ENCODE data around the gene GRID2. TPM values are rescaled to one million over a fixed set of nuclear protein-coding genes. Genes with fewer than 3 reads are reported as not detected.

GRID2 gene
- total and polyA plus RNA-seq, 2 experiments from 2014 or later = 0.12 TPM; not detected in 1

DNA sequence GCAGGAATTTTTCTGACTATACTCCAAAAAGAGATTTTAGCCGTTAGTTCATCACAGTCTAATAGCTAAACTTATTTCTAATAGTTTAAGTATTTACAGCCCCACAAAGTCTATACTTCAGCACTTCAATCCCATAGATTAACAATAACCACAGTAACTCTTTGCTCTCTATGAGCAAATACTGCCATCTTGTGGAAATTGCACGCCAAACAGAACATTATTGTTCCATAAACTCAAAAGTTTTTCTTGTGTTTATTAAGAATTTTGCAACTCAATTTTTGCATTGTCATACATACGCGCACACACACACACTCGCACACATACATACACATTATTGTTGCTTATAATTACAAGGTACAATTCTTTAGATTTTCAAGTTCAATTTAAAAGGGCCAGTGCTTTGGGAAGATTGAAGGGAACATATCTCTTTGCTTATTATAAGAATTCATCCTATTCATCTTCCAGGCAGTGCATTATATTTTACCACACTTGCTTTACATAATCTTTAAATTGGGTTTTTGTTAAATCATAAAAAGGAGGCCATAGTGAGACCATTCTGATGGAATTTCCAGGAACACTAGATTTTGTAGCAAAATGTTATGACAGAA, 1461.0 kb downstream of the GRID2 start:
- DNase-seq (ENCODE audit: low read depth in 1 of 2, low spot score in 1 of 2) = peak; percentile 62
- Histone ChIP-seq H3K9me3 (ENCODE audit: low read depth) (no peaks in the 10 kb centered on the region), H3K27me3 (no peaks in the 10 kb centered on the region)

GRCh38 chr4:93767917-93768316, 1464.2 kb downstream of the GRID2 start:
- H3K4me1 ChIP-seq (ENCODE audit: low read depth) = no peaks in the 10 kb centered on the region
- no peak for DNase-seq (ENCODE audit: low read depth in 1 of 2, low spot score in 1 of 2)
- no peaks in the 10 kb centered on the region for H3K9me3 ChIP-seq (ENCODE audit: low read depth)
- no peak overlapping the region for H3K27ac ChIP-seq
- TF ChIP-seq, protein P1, sequence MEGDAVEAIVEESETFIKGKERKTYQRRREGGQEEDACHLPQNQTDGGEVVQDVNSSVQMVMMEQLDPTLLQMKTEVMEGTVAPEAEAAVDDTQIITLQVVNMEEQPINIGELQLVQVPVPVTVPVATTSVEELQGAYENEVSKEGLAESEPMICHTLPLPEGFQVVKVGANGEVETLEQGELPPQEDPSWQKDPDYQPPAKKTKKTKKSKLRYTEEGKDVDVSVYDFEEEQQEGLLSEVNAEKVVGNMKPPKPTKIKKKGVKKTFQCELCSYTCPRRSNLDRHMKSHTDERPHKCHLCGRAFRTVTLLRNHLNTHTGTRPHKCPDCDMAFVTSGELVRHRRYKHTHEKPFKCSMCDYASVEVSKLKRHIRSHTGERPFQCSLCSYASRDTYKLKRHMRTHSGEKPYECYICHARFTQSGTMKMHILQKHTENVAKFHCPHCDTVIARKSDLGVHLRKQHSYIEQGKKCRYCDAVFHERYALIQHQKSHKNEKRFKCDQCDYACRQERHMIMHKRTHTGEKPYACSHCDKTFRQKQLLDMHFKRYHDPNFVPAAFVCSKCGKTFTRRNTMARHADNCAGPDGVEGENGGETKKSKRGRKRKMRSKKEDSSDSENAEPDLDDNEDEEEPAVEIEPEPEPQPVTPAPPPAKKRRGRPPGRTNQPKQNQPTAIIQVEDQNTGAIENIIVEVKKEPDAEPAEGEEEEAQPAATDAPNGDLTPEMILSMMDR (IDR thresholded peaks at IDR 0.05; ENCODE audit: low read depth, low read length) = no peak
- no peaks in the 10 kb centered on the region for H3K36me3 ChIP-seq
- H3K4me3 ChIP-seq = no peak overlapping the region
- no peaks in the 10 kb centered on the region for H3K27me3 ChIP-seq

More for the DNA sequence above, 1461.0 kb downstream of the GRID2 start:
- H3K4me1 ChIP-seq (ENCODE audit: low read depth) = no peaks in the 10 kb centered on the region
- no peak overlapping the region for H3K27ac ChIP-seq
- H3K36me3 ChIP-seq = no peaks in the 10 kb centered on the region
- no peak overlapping the region for H3K4me3 ChIP-seq
- TF ChIP-seq, protein P1 (IDR thresholded peaks at IDR 0.05; ENCODE audit: low read depth, low read length) = peak; percentile 68

DNA sequence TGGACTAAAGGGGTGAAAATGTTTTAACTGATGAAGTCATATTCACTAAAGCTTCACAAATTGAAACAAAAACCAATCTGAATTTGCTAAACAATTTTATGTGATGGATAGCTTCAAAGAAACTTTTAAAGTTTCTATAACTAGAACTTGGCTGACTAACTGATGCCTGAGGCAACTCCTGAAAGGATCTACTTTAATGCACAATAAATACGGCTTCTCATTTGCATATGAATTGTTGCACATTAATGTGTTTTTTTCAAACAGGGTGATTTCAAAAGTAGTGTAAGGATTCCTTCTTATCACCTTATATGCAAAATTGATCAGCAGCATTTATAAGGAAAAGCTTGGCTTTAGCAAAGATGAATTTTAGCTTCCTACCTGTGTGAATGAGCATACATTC, 1466.4 kb downstream of the GRID2 start:
- no peaks in the 10 kb centered on the region for H3K27me3 ChIP-seq
- no peak for DNase-seq (ENCODE audit: low read depth in 1 of 2, low spot score in 1 of 2)
- H3K9me3 ChIP-seq (ENCODE audit: low read depth) = no peaks in the 10 kb centered on the region
- H3K4me3 ChIP-seq = no peak overlapping the region
- TF ChIP-seq, protein P1 (IDR thresholded peaks at IDR 0.05; ENCODE audit: low read depth, low read length) = no peak
- no peaks in the 10 kb centered on the region for H3K4me1 ChIP-seq (ENCODE audit: low read depth)
- H3K27ac ChIP-seq = no peak overlapping the region
- no peaks in the 10 kb centered on the region for H3K36me3 ChIP-seq

- H3K4me3 ChIP-seq = no peak overlapping the region
Observed at GRCh38 chr4:93771640-93772411, 1468.1 kb downstream of the GRID2 start.

GRCh38 chr4:93772858-93773257, 1469.1 kb downstream of the GRID2 start:
- Histone ChIP-seq H3K9me3 (ENCODE audit: low read depth) (no peaks in the 10 kb centered on the region), H3K36me3 (no peaks in the 10 kb centered on the region), H3K27ac (no peak overlapping the region), H3K4me1 (ENCODE audit: low read depth) (no peaks in the 10 kb centered on the region), H3K4me3 (no peak overlapping the region), H3K27me3 (no peaks in the 10 kb centered on the region)
- no peak for DNase-seq (ENCODE audit: low read depth in 1 of 2, low spot score in 1 of 2)
- TF ChIP-seq, protein P1 (IDR thresholded peaks at IDR 0.05; ENCODE audit: low read depth, low read length) = no peak

More at GRCh38 chr4:93771640-93772411, 1468.1 kb downstream of the GRID2 start:
- TF ChIP-seq, protein P1 (IDR thresholded peaks at IDR 0.05; ENCODE audit: low read depth, low read length) = no peak
- Histone ChIP-seq H3K27me3 (no peaks in the 10 kb centered on the region), H3K27ac (no peak overlapping the region), H3K9me3 (ENCODE audit: low read depth) (no peaks in the 10 kb centered on the region), H3K36me3 (no peaks in the 10 kb centered on the region), H3K4me1 (ENCODE audit: low read depth) (no peaks in the 10 kb centered on the region)
- DNase-seq (ENCODE audit: low read depth in 1 of 2, low spot score in 1 of 2) = no peak

All from cardiac muscle cell (in vitro differentiated cells and primary cell).